K562 (cell line): ENCODE results near the gene PACC1. TPM values are rescaled to one million over a fixed set of nuclear protein-coding genes. Genes with fewer than 3 reads are reported as not detected.

Source experiments
- CEBPG ChIP-seq, 3 experiments: fragments of 200-800 bp in 1 of 3; sonication (Bioruptor generic) in 1 of 3; sonication (generic) in 1 of 3; formaldehyde crosslinking in 1 of 3; IDR thresholded peaks in 2 of 3; conservative IDR thresholded peaks in 1 of 3; 2 replicates each; pipeline versions ENCODE4 v1.6.1 to v1.8.0; 2016 to 2022; ENCODE audit warnings: missing compliant biosample characterization in 2 of 3, missing genetic modification characterization in 2 of 3, mild to moderate bottlenecking in 1 of 3, missing genetic modification reagents in 1 of 3
- GABPB1 ChIP-seq: sonication (generic); formaldehyde crosslinking; IDR thresholded peaks from 2 replicates; pipeline ENCODE4 v1.8.0; 2022; ENCODE audit warnings: mild to moderate bottlenecking, missing genetic modification reagents
- GTF2A2 ChIP-seq: IDR thresholded peaks from 2 replicates; pipeline ENCODE4 v1.6.1; 2016; ENCODE audit warnings: mild to moderate bottlenecking, missing genetic modification characterization, missing compliant biosample characterization
- NFE2L1 ChIP-seq: fragments of 450-650 bp; IDR thresholded peaks from 2 replicates; pipeline ENCODE4 v1.6.1; 2016; ENCODE audit warnings: missing genetic modification characterization, low read depth, mild to moderate bottlenecking, missing compliant biosample characterization, moderate library complexity, borderline replicate concordance
- SAP30 ChIP-seq: fragments of 200-600 bp; sonication (generic); IDR thresholded peaks from 2 replicates; pipeline ENCODE4 v1.6.1; 2012; ENCODE audit warnings: borderline replicate concordance, low read depth, mild to moderate bottlenecking, moderate library complexity, low read length, control low read depth, inconsistent platforms; ENCODE audit not compliant: insufficient read depth, poor library complexity, severe bottlenecking
- SUPT5H ChIP-seq: fragments of 450-650 bp; IDR thresholded peaks from 2 replicates; pipeline ENCODE4 v1.6.1; 2016
- TAF1 ChIP-seq: IDR thresholded peaks from 2 replicates; pipeline ENCODE4 v1.6.1; 2011; ENCODE audit warnings: mild to moderate bottlenecking, low read length, moderate library complexity; ENCODE audit not compliant: insufficient read depth, control insufficient read depth, severe bottlenecking; ENCODE audit errors: extremely low read depth
- polyA plus RNA-seq, 8 experiments: library from polyadenylated mRNA; depleted of rRNA in 4 of 8; stranded (reverse) in 5 of 8; unstranded in 3 of 8; fragments of >200 nt; fragmentation: Nextera tagmentation in 2 of 8; fragmentation: Illumina TruSeq in 1 of 8; extraction: Ambion mirVana in 2 of 8; extraction: Trizol in 1 of 8; gene quantifications; 2 replicates each; pipeline versions ENCODE4 v1.2.1 to v1.2.3, GENCODE V29; 2011 to 2014; ENCODE audit warnings: inconsistent platforms in 1 of 8, missing spikeins in 1 of 8
- total RNA-seq, 7 experiments: library from RNA; depleted of rRNA in 6 of 7; stranded (reverse); fragments of >200 nt in 6 of 7; fragmentation: Illumina TruSeq in 2 of 7; extraction: Trizol in 2 of 7; gene quantifications; 2 replicates each; pipeline versions ENCODE4 v1.2.1 to v1.2.3, GENCODE V29; 2011 to 2021; ENCODE audit warnings: low replicate concordance in 1 of 7
- TF ChIP-seq, protein P1 (sequence below): sonication (generic); formaldehyde crosslinking; IDR thresholded peaks from 2 replicates; pipeline ENCODE4 v1.8.1; 2023; ENCODE audit warnings: mild to moderate bottlenecking, missing genetic modification reagents
- TF ChIP-seq, protein P2 (sequence below): sonication (generic); formaldehyde crosslinking; IDR thresholded peaks from 2 replicates; pipeline ENCODE4 v1.8.0; 2022; ENCODE audit warnings: mild to moderate bottlenecking, missing genetic modification reagents
- TF ChIP-seq, protein P3 (sequence below): sonication (generic); formaldehyde crosslinking; IDR thresholded peaks from 2 replicates; pipeline ENCODE4 v1.8.1; 2023; ENCODE audit warnings: missing genetic modification reagents, mild to moderate bottlenecking, borderline replicate concordance
- TF ChIP-seq, protein P4 (sequence below): sonication (generic); formaldehyde crosslinking; IDR thresholded peaks from 2 replicates; pipeline ENCODE4 v1.8.0; 2022; ENCODE audit warnings: missing genetic modification reagents, mild to moderate bottlenecking, moderate library complexity, borderline replicate concordance

Gene PACC1
- total and polyA plus RNA-seq, 9 of the 15 experiments (the other 6 are each of a cell fraction or from before 2014, with no cell fraction given) = 7.1 to 19.3 (median 14.9) TPM

DNA sequence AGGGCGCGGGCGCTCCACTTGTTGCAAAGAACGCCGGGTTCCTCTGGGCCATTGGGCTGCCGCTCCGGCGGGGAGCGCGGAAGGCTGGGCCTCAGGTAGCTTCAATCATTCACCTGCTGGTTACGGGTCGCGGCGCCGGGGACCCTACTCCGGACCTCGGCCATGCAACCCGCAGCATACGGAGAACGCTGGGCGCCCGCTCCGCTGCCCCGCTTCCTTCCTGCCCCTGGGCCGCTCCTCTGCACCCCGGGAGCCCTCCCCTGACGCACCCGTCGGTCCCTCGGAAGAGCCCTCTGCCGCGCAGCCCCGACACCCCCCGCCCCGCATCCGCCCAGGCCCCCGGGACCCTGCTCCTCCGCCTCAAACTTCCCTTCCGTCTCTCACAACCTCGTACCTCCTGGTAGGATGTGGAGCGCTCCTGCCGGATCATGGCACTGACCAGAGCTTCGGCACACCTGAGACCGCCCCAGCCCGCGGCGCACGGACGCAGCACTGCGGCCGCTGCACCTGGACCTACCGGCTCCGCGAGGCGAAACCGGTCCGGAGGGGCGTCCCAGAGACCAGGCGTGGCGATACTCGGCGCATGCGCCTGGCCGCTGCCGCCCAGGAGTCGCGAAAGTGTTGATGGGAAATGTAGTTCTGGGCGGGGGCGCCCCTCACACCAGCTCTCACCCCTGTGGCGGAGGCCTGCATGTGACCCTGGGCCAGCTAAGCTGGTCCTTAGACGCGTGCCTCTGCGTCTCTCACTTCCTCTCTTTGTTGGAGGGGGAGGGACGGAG is at the start of gene PACC1 (continued):
- TF ChIP-seq, protein P1, sequence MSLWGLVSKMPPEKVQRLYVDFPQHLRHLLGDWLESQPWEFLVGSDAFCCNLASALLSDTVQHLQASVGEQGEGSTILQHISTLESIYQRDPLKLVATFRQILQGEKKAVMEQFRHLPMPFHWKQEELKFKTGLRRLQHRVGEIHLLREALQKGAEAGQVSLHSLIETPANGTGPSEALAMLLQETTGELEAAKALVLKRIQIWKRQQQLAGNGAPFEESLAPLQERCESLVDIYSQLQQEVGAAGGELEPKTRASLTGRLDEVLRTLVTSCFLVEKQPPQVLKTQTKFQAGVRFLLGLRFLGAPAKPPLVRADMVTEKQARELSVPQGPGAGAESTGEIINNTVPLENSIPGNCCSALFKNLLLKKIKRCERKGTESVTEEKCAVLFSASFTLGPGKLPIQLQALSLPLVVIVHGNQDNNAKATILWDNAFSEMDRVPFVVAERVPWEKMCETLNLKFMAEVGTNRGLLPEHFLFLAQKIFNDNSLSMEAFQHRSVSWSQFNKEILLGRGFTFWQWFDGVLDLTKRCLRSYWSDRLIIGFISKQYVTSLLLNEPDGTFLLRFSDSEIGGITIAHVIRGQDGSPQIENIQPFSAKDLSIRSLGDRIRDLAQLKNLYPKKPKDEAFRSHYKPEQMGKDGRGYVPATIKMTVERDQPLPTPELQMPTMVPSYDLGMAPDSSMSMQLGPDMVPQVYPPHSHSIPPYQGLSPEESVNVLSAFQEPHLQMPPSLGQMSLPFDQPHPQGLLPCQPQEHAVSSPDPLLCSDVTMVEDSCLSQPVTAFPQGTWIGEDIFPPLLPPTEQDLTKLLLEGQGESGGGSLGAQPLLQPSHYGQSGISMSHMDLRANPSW (CRISPR knock-in tag) = no peak
- TF ChIP-seq, protein P2, sequence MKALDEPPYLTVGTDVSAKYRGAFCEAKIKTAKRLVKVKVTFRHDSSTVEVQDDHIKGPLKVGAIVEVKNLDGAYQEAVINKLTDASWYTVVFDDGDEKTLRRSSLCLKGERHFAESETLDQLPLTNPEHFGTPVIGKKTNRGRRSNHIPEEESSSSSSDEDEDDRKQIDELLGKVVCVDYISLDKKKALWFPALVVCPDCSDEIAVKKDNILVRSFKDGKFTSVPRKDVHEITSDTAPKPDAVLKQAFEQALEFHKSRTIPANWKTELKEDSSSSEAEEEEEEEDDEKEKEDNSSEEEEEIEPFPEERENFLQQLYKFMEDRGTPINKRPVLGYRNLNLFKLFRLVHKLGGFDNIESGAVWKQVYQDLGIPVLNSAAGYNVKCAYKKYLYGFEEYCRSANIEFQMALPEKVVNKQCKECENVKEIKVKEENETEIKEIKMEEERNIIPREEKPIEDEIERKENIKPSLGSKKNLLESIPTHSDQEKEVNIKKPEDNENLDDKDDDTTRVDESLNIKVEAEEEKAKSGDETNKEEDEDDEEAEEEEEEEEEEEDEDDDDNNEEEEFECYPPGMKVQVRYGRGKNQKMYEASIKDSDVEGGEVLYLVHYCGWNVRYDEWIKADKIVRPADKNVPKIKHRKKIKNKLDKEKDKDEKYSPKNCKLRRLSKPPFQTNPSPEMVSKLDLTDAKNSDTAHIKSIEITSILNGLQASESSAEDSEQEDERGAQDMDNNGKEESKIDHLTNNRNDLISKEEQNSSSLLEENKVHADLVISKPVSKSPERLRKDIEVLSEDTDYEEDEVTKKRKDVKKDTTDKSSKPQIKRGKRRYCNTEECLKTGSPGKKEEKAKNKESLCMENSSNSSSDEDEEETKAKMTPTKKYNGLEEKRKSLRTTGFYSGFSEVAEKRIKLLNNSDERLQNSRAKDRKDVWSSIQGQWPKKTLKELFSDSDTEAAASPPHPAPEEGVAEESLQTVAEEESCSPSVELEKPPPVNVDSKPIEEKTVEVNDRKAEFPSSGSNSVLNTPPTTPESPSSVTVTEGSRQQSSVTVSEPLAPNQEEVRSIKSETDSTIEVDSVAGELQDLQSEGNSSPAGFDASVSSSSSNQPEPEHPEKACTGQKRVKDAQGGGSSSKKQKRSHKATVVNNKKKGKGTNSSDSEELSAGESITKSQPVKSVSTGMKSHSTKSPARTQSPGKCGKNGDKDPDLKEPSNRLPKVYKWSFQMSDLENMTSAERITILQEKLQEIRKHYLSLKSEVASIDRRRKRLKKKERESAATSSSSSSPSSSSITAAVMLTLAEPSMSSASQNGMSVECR (CRISPR knock-in tag) = peak; percentile 96
- TF ChIP-seq NFE2L1 (no peak), CEBPG (CRISPR knock-in tag; IDR thresholded peaks at IDR 0.05) (peak; percentile 44; the same call in 1 of the 2 replicates), CEBPG (tag; conservative IDR thresholded peaks at IDR 0.05 in 1 of 2, IDR thresholded peaks at IDR 0.05 in 1 of 2) (no peak), GTF2A2 (tag) (no peak), SUPT5H (peak; percentile 75), GABPB1 (CRISPR knock-in tag) (peak; percentile 56; the same call in 1 of the 2 replicates), SAP30 (peak; percentile 77), TAF1 (peak; percentile 72)
- TF ChIP-seq, protein P3, sequence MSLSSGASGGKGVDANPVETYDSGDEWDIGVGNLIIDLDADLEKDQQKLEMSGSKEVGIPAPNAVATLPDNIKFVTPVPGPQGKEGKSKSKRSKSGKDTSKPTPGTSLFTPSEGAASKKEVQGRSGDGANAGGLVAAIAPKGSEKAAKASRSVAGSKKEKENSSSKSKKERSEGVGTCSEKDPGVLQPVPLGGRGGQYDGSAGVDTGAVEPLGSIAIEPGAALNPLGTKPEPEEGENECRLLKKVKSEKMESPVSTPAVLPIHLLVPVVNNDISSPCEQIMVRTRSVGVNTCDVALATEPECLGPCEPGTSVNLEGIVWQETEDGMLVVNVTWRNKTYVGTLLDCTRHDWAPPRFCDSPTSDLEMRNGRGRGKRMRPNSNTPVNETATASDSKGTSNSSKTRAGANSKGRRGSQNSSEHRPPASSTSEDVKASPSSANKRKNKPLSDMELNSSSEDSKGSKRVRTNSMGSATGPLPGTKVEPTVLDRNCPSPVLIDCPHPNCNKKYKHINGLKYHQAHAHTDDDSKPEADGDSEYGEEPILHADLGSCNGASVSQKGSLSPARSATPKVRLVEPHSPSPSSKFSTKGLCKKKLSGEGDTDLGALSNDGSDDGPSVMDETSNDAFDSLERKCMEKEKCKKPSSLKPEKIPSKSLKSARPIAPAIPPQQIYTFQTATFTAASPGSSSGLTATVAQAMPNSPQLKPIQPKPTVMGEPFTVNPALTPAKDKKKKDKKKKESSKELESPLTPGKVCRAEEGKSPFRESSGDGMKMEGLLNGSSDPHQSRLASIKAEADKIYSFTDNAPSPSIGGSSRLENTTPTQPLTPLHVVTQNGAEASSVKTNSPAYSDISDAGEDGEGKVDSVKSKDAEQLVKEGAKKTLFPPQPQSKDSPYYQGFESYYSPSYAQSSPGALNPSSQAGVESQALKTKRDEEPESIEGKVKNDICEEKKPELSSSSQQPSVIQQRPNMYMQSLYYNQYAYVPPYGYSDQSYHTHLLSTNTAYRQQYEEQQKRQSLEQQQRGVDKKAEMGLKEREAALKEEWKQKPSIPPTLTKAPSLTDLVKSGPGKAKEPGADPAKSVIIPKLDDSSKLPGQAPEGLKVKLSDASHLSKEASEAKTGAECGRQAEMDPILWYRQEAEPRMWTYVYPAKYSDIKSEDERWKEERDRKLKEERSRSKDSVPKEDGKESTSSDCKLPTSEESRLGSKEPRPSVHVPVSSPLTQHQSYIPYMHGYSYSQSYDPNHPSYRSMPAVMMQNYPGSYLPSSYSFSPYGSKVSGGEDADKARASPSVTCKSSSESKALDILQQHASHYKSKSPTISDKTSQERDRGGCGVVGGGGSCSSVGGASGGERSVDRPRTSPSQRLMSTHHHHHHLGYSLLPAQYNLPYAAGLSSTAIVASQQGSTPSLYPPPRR (CRISPR knock-in tag) = 0 out of 2 replicates have a peak, but pooled peaks have one; percentile 69
- TF ChIP-seq, protein P4, sequence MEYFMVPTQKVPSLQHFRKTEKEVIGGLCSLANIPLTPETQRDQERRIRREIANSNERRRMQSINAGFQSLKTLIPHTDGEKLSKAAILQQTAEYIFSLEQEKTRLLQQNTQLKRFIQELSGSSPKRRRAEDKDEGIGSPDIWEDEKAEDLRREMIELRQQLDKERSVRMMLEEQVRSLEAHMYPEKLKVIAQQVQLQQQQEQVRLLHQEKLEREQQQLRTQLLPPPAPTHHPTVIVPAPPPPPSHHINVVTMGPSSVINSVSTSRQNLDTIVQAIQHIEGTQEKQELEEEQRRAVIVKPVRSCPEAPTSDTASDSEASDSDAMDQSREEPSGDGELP (CRISPR knock-in tag) = peak; percentile 80
